HepG2 (cell line): ENCODE measurements around the gene MAPK12. TPM values are rescaled to one million over a fixed set of nuclear protein-coding genes. Genes with fewer than 3 reads are reported as not detected.

Experiments used
- ATM ChIP-seq: fragments of 450-650 bp; IDR thresholded peaks from 2 replicates; pipeline ENCODE4 v1.7.1; 2017; ENCODE audit warnings: mild to moderate bottlenecking, borderline replicate concordance
- CBX1 ChIP-seq: IDR thresholded peaks from one replicate; pipeline ENCODE4 v1.6.1; 2016; ENCODE audit warnings: antibody characterized with exemption, low read depth
- DPF2 ChIP-seq: sonication (generic); formaldehyde crosslinking; IDR thresholded peaks from 2 replicates; pipeline ENCODE4 v1.4.0; 2020; ENCODE audit warnings: mild to moderate bottlenecking, low read depth, missing genetic modification reagents, borderline replicate concordance
- FOXP1 ChIP-seq, 2 experiments: fragments of 450-650 bp in 1 of 2; IDR thresholded peaks; 2 replicates each; pipeline ENCODE4 v1.6.1; 2017 to 2018; ENCODE audit warnings: antibody characterized with exemption in 1 of 2
- GATAD2A ChIP-seq: IDR thresholded peaks from 2 replicates; pipeline ENCODE4 v1.6.1; 2016
- HMGXB3 ChIP-seq: sonication (generic); formaldehyde crosslinking; IDR thresholded peaks from 2 replicates; pipeline ENCODE4 v1.4.0; 2020; ENCODE audit warnings: missing genetic modification reagents, borderline replicate concordance
- IKZF4 ChIP-seq: sonication (generic); formaldehyde crosslinking; IDR thresholded peaks from 2 replicates; pipeline ENCODE4 v1.5.1; 2020; ENCODE audit warnings: borderline replicate concordance, mild to moderate bottlenecking, low read depth, missing genetic modification reagents; ENCODE audit errors: not compliant biosample characterization
- IRF1 ChIP-seq: sonication (generic); formaldehyde crosslinking; IDR thresholded peaks from 2 replicates; pipeline ENCODE4 v1.4.0; 2020; ENCODE audit warnings: low read depth, mild to moderate bottlenecking, missing genetic modification reagents
- MIER2 ChIP-seq: IDR thresholded peaks from 2 replicates; pipeline ENCODE4 v1.6.1; 2016; ENCODE audit warnings: missing biosample characterization, missing genetic modification reagents
- MXD3 ChIP-seq: IDR thresholded peaks from 2 replicates; pipeline ENCODE4 v1.6.1; 2016; ENCODE audit warnings: mild to moderate bottlenecking, missing biosample characterization, missing genetic modification reagents
- SNAI1 ChIP-seq: sonication (generic); formaldehyde crosslinking; IDR thresholded peaks from 2 replicates; pipeline ENCODE4 v1.5.0; 2020; ENCODE audit warnings: mild to moderate bottlenecking, missing genetic modification reagents, borderline replicate concordance
- STAG1 ChIP-seq: sonication (generic); formaldehyde crosslinking; IDR thresholded peaks from 2 replicates; pipeline ENCODE4 v1.4.0; 2020; ENCODE audit warnings: missing genetic modification reagents
- THAP7 ChIP-seq: sonication (generic); formaldehyde crosslinking; IDR thresholded peaks from 2 replicates; pipeline ENCODE4 v1.8.1; 2023; ENCODE audit warnings: mild to moderate bottlenecking, missing genetic modification reagents
- ZC3H4 ChIP-seq: sonication (generic); formaldehyde crosslinking; IDR thresholded peaks from 2 replicates; pipeline ENCODE4 v1.4.0; 2020; ENCODE audit warnings: missing genetic modification reagents, borderline replicate concordance
- ZFP36L2 ChIP-seq: sonication (generic); formaldehyde crosslinking; IDR thresholded peaks from 2 replicates; pipeline ENCODE4 v1.4.0; 2020; ENCODE audit warnings: missing genetic modification reagents
- ZFP90 ChIP-seq: sonication (generic); formaldehyde crosslinking; IDR thresholded peaks from 2 replicates; pipeline ENCODE4 v1.8.0; 2022; ENCODE audit warnings: missing genetic modification reagents, mild to moderate bottlenecking, inconsistent platforms, borderline replicate concordance
- ZNF17 ChIP-seq: sonication (generic); formaldehyde crosslinking; IDR thresholded peaks from 2 replicates; pipeline ENCODE4 v1.5.0; 2020; ENCODE audit warnings: mild to moderate bottlenecking, missing genetic modification reagents
- ZNF329 ChIP-seq: sonication (generic); formaldehyde crosslinking; IDR thresholded peaks from 2 replicates; pipeline ENCODE4 v1.9.0; 2021; ENCODE audit warnings: low read depth, mild to moderate bottlenecking, missing genetic modification reagents
- ZNF639 ChIP-seq: conservative IDR thresholded peaks from 2 replicates; pipeline ENCODE4 v1.6.1; 2018; ENCODE audit warnings: missing genetic modification reagents
- ZNF773 ChIP-seq: sonication (generic); formaldehyde crosslinking; IDR thresholded peaks from 2 replicates; pipeline ENCODE4 v1.4.0; 2020; ENCODE audit warnings: missing genetic modification reagents, borderline replicate concordance
- ZNF776 ChIP-seq: sonication (generic); formaldehyde crosslinking; IDR thresholded peaks from 2 replicates; pipeline ENCODE4 v1.4.0; 2020; ENCODE audit warnings: mild to moderate bottlenecking, missing genetic modification reagents
- ZSCAN9 ChIP-seq: IDR thresholded peaks from 2 replicates; pipeline ENCODE4 v1.6.1; 2016; ENCODE audit warnings: borderline replicate concordance
- polyA plus RNA-seq, 8 experiments: library from polyadenylated mRNA; depleted of rRNA in 3 of 8; stranded (reverse) in 7 of 8; unstranded in 1 of 8; fragments of >200 nt; fragmentation: Illumina TruSeq in 4 of 8; extraction: Trizol in 4 of 8; gene quantifications; 2 replicates each; pipeline versions ENCODE4 v1.2.1 to v1.2.3, GENCODE V29; 2011 to 2016; ENCODE audit warnings: low read depth in 4 of 8, missing spikeins in 1 of 8, mixed read lengths in 1 of 8; ENCODE audit not compliant: insufficient read depth in 1 of 8
- total RNA-seq, 5 experiments: library from RNA; depleted of rRNA; stranded (reverse); fragments of >200 nt; fragmentation: Illumina TruSeq; extraction: Trizol; gene quantifications; 2 replicates each; pipeline ENCODE4 v1.2.3, GENCODE V29; 2016; ENCODE audit warnings: low read depth in 1 of 5

Gene MAPK12
- total and polyA plus RNA-seq, 2 of the 13 experiments (the other 11 are each of a cell fraction or from before 2014, with no cell fraction given), result 22.2 to 23.3 TPM

GRCh38 chr22:50250555-50251476 lies 10.7 kb downstream of the MAPK12 start, which contains the start of gene HDAC10 (continued):
- no peak for TF ChIP-seq ZNF639 (CRISPR knock-in tag)
- no peak for TF ChIP-seq SNAI1 (CRISPR knock-in tag)
- no peak for TF ChIP-seq ATM
- no peak for TF ChIP-seq STAG1
- TF ChIP-seq IRF1, result no peak
- TF ChIP-seq ZFP36L2 (CRISPR knock-in tag), result no peak
- 0 out of 2 replicates have a peak, but pooled peaks have one; percentile 24 for TF ChIP-seq ZNF329 (CRISPR knock-in tag)
- no peak for TF ChIP-seq GATAD2A (CRISPR knock-in tag)
- TF ChIP-seq HMGXB3 (CRISPR knock-in tag), result no peak
- TF ChIP-seq ZNF17 (CRISPR knock-in tag), result no peak
- peak; percentile 53 for TF ChIP-seq IKZF4 (CRISPR knock-in tag)
- no peak for TF ChIP-seq ZSCAN9 (CRISPR knock-in tag)
- no peak for TF ChIP-seq FOXP1 (IDR thresholded peaks at IDR 0.05)
- no peak for TF ChIP-seq FOXP1 (CRISPR knock-in tag; IDR thresholded peaks at IDR 0.05)
- TF ChIP-seq CBX1, result no peak
- no peak for TF ChIP-seq ZNF776 (CRISPR knock-in tag)
- no peak for TF ChIP-seq DPF2 (CRISPR knock-in tag)
- TF ChIP-seq ZNF773, result no peak; the same call in 1 of the 2 replicates
- TF ChIP-seq THAP7, result no peak
- no peak; the same call in 1 of the 2 replicates for TF ChIP-seq ZFP90 (CRISPR knock-in tag)
- TF ChIP-seq MIER2, result no peak
- TF ChIP-seq ZC3H4 (CRISPR knock-in tag), result no peak
- no peak; the same call in 1 of the 2 replicates for TF ChIP-seq MXD3 (CRISPR knock-in tag)
